ENCODE results near the gene OPRL1.
A peak's percentile ranks its signal among the peaks of the same experiment; 100 is the strongest.

The OPRL1 gene

GRCh38 chr20:64071341-64072332 is 8.2 kb upstream of the OPRL1 start:
- no peak for DNase-seq (ENCODE audit: low spot score)

GRCh38 chr20:64072498-64073063 is 7.3 kb upstream of the OPRL1 start:
- no peak for DNase-seq (ENCODE audit: low spot score)

- DNase-seq (ENCODE audit: low spot score): no peak
Observed at GRCh38 chr20:64073476-64074183, 6.3 kb upstream of the OPRL1 start.

- no peak for DNase-seq (ENCODE audit: low spot score)
Observed at GRCh38 chr20:64074184-64074789, 5.6 kb upstream of the OPRL1 start.

- DNase-seq (ENCODE audit: low spot score): no peak
Observed at GRCh38 chr20:64074963-64075362, 4.9 kb upstream of the OPRL1 start.

GRCh38 chr20:64075556-64075955 is 4.3 kb upstream of the OPRL1 start:
- no peak for DNase-seq (ENCODE audit: low spot score)

GRCh38 chr20:64076061-64076997 is 3.6 kb upstream of the OPRL1 start:
- DNase-seq (ENCODE audit: low spot score): no peak

GRCh38 chr20:64077094-64077493 is 2.8 kb upstream of the OPRL1 start:
- DNase-seq (ENCODE audit: low spot score): no peak

GRCh38 chr20:64077541-64077875 is 2.4 kb upstream of the OPRL1 start:
- no peak for DNase-seq (ENCODE audit: low spot score)

- DNase-seq (ENCODE audit: low spot score): no peak
Observed at GRCh38 chr20:64077876-64078551, 1.9 kb upstream of the OPRL1 start.

- no peak for DNase-seq (ENCODE audit: low spot score)
Observed at GRCh38 chr20:64078934-64079272, 979 bp upstream of the OPRL1 start.

- DNase-seq (ENCODE audit: low spot score): peak; percentile 91
Observed at GRCh38 chr20:64079273-64080012, 439 bp upstream of the OPRL1 start, which contains the start of gene RGS19. Gene RGS19, minus strand, starts transcription at chr20:64079518. Its CDS starts 2,632 bp downstream, at chr20:64076886.

GRCh38 chr20:64080813-64081623 is 1.1 kb downstream of the OPRL1 start:
- DNase-seq (ENCODE audit: low spot score): no peak

GRCh38 chr20:64081624-64081964 is 1.7 kb downstream of the OPRL1 start:
- DNase-seq (ENCODE audit: low spot score): no peak

- DNase-seq (ENCODE audit: low spot score): no peak
Observed at GRCh38 chr20:64082126-64082731, 2.3 kb downstream of the OPRL1 start.

GRCh38 chr20:64082820-64083377 is 3.0 kb downstream of the OPRL1 start:
- no peak for DNase-seq (ENCODE audit: low spot score)

- DNase-seq (ENCODE audit: low spot score): peak; percentile 88
Observed at GRCh38 chr20:64083378-64083803, 3.5 kb downstream of the OPRL1 start.
